Retinal pigment epithelial cell (primary cell): ENCODE measurements around the gene LAP3.

ENCODE experiments used
- DNase-seq: peaks from one replicate; pipeline ENCODE4 v3.0.0-alpha.2; 2010; ENCODE audit warnings: low read depth
- H3K4me3 ChIP-seq: 2 replicates; pipeline ENCODE4 v1.5.1; 2011; ENCODE audit warnings: mild to moderate bottlenecking, low read length, control low read depth, moderate library complexity
- CTCF ChIP-seq: conservative IDR thresholded peaks from 2 replicates; pipeline ENCODE4 v1.5.1; 2011; ENCODE audit warnings: low read depth, low read length, control low read depth, inconsistent platforms

The LAP3 gene

GRCh38 chr4:17544205-17544604, 32.8 kb upstream of the LAP3 start:
- no peak overlapping the region for H3K4me3 ChIP-seq
- TF ChIP-seq CTCF: no peak
- no peak for DNase-seq

GRCh38 chr4:17544831-17545234, 32.2 kb upstream of the LAP3 start:
- TF ChIP-seq CTCF: no peak
- no peak for DNase-seq
- H3K4me3 ChIP-seq: no peak overlapping the region

- H3K4me3 ChIP-seq: no peak overlapping the region
- TF ChIP-seq CTCF: no peak
- DNase-seq: no peak
Measured at GRCh38 chr4:17545374-17546140, 31.4 kb upstream of the LAP3 start.

- H3K4me3 ChIP-seq: no peak overlapping the region
- no peak for DNase-seq
- TF ChIP-seq CTCF: no peak
Measured at GRCh38 chr4:17546222-17546621, 30.8 kb upstream of the LAP3 start.

- TF ChIP-seq CTCF: no peak
- H3K4me3 ChIP-seq: no peak overlapping the region
- no peak for DNase-seq
Measured at GRCh38 chr4:17546678-17547077, 30.3 kb upstream of the LAP3 start.

- H3K4me3 ChIP-seq: no peak overlapping the region
- no peak for TF ChIP-seq CTCF
- DNase-seq: no peak
Measured at GRCh38 chr4:17550549-17550948, 26.4 kb upstream of the LAP3 start.

- H3K4me3 ChIP-seq: no peak overlapping the region
- DNase-seq: no peak
- no peak for TF ChIP-seq CTCF
Measured at GRCh38 chr4:17552427-17552826, 24.6 kb upstream of the LAP3 start.
